GM10248 (cell line): ENCODE data around the gene PAX5.
A peak's percentile ranks its signal among the peaks of the same experiment; 100 is the strongest.

Experiments used
- CTCF ChIA-PET: fragments of 300-600 bp; sonication (Branson Sonifier 250); formaldehyde crosslinking; extraction: SDS; loops from one replicate; lab custom pipeline; 2021; ENCODE audit warnings: antibody characterized with exemption; lab: Yijun Ruan, JAX
- POLR2A ChIA-PET: fragments of 350-650 bp; sonication (Branson Sonifier 250); formaldehyde crosslinking; extraction: SDS; loops from one replicate; lab custom pipeline; 2020; ENCODE audit warnings: antibody characterized with exemption; lab: Yijun Ruan, JAX
- DNase-seq: peaks from one replicate; pipeline ENCODE4 v3.0.0; 2012; ENCODE audit errors: extremely low spot score
- TF ChIP-seq, protein P1 (sequence below): IDR thresholded peaks from 2 replicates; pipeline ENCODE4 v1.5.1; 2012; ENCODE audit warnings: mild to moderate bottlenecking, low read depth; ENCODE audit errors: extremely low read depth, missing control alignments, control extremely low read depth

PAX5 gene

DNA sequence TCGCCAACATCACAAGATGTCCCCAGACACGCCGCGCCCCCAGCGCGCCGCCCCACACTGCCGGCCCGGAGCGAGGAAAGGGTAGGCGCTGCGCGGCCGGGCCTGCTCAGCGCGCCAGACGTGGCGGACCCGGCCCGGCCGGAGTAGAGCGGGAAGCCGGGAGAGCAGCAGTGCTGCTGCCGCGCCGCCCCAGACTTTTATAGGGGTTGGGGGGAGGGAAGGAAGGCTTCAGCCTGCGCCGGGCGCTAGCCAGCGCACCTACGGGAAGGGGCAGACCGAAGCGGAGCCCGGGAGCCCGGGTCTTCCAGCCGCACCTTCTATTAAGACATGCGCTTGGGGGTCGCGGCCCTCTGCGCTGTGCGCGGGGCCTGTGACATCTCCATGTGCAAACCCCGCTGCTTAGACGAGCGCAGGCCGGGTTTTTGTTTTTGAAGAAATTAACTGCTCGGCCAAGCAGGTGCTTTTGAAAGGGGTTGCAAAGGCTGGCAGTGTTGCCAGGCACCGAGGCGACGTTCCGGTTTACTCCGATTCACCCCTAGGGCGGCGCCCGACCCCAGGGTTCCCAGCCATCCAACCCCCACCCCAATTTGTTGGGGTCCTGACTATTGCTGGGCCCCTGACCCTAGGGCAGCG lies 353 bp upstream of the PAX5 start:
- POLR2A ChIA-PET = interaction anchor here (0.7 kb wide), 2 partner anchors 223 to 255 kb away, joined by 7 to 9 read pairs; no protein-coding TSS in a partner anchor
- CTCF ChIA-PET = interaction anchor here (0.7 to 2.3 kb wide), 11 partner anchors 8 to 377 kb away, joined by 3 to 12 read pairs (median 3); no protein-coding TSS in a partner anchor
- TF ChIP-seq, protein P1, sequence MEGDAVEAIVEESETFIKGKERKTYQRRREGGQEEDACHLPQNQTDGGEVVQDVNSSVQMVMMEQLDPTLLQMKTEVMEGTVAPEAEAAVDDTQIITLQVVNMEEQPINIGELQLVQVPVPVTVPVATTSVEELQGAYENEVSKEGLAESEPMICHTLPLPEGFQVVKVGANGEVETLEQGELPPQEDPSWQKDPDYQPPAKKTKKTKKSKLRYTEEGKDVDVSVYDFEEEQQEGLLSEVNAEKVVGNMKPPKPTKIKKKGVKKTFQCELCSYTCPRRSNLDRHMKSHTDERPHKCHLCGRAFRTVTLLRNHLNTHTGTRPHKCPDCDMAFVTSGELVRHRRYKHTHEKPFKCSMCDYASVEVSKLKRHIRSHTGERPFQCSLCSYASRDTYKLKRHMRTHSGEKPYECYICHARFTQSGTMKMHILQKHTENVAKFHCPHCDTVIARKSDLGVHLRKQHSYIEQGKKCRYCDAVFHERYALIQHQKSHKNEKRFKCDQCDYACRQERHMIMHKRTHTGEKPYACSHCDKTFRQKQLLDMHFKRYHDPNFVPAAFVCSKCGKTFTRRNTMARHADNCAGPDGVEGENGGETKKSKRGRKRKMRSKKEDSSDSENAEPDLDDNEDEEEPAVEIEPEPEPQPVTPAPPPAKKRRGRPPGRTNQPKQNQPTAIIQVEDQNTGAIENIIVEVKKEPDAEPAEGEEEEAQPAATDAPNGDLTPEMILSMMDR = peak; percentile 45
- DNase-seq = peak; percentile 75

DNA sequence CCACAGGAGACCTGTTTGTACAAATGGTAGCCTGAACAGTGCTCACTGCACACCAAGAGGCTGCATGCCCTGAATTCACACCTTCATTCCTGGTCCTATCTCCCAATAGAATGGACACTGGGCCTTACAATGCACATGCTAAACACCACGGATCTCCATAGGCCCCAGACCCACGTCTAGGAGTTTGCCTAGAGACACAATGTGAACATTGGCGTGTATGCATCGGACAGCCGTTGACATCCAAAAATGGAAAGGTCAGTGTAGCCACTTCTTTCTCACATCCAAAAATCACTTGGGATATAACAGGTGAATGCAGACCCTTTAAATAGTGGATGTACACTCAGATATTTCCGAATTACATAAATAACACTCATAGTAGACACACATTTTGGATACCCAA lies 927 bp downstream of the PAX5 start:
- POLR2A ChIA-PET = interaction anchor here (0.6 kb wide), 1 partner anchor 77 kb away, joined by 4 read pairs; no protein-coding TSS in a partner anchor
- TF ChIP-seq, protein P1 = no peak
- CTCF ChIA-PET = no interaction called here
- no peak for DNase-seq

DNA sequence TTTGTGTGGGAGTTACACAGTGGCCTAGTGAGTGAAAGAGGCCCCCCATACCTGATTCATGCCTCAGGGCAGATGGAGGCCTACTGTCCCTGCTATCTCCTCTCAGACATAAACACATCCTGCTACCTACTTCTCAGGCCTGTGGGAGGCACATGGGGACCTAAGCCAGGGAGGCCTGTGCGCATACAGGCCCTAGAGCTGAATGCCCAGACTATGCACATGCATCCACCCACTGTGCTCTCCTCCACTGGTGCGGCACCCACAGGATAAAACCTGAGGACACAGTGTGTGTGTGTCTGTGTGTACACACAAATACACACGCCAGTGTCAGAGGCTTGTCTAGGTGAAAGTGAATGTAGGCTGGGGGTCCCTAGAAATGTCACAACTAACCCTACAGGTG lies 1.4 kb downstream of the PAX5 start:
- peak; percentile 33 for DNase-seq
- CTCF ChIA-PET = interaction anchor here (1.5 to 2.0 kb wide), 2 partner anchors 37 to 160 kb away, joined by 6 read pairs; no protein-coding TSS in a partner anchor
- TF ChIP-seq, protein P1 = no peak
- POLR2A ChIA-PET = interaction anchor here (0.6 kb wide), 1 partner anchor 77 kb away, joined by 4 read pairs; no protein-coding TSS in a partner anchor

DNA sequence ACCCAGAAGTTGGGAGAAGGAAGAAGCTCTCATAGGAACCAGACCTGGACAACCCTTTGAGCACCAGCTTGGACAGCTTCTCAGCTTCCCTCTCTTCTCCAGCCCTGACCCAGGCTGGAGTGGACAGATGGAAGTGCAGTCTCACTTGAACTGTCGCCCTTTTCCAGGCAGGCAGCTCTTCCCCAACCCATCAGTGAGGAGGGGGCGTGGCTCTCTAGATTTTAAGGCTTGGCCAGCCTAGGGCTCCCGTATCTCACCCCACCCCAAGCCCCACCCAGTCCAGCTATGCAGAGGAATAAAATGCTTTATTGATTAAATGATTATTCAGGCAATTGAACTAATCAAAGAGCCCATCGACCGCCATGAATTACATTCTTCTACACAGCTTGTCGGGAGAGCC lies 2.2 kb downstream of the PAX5 start:
- no peak for DNase-seq
- ChIA-PET POLR2A (no interaction called here), CTCF (interaction anchor here (1.1 to 2.0 kb wide), 3 partner anchors 34 to 159 kb away, joined by 4 to 6 read pairs (median 6); no protein-coding TSS in a partner anchor)
- TF ChIP-seq, protein P1 = no peak

DNA sequence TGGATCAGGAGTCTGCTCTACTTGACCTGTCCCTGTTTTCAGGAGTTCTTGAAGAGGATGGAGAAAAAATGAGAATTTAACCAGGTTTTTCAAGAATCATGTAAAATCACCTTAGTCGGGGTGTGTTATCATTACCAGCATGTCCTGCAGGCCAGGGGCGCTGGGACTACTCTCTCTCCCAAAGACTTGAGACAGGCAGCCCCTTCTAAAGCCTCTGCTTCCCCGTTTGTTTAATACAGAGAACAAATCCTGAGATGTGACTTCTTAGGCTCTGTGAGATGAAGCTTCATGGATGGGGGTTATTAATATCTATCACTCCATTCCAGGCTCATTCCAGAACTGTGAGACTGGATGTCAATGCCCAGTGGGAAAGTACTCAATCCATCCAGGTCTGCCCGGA lies 3.0 kb downstream of the PAX5 start:
- DNase-seq = no peak
- TF ChIP-seq, protein P1 = no peak
- CTCF ChIA-PET = interaction anchor here (1.1 to 2.0 kb wide), 3 partner anchors 33 to 158 kb away, joined by 4 to 6 read pairs (median 6); no protein-coding TSS in a partner anchor
- POLR2A ChIA-PET = no interaction called here

DNA sequence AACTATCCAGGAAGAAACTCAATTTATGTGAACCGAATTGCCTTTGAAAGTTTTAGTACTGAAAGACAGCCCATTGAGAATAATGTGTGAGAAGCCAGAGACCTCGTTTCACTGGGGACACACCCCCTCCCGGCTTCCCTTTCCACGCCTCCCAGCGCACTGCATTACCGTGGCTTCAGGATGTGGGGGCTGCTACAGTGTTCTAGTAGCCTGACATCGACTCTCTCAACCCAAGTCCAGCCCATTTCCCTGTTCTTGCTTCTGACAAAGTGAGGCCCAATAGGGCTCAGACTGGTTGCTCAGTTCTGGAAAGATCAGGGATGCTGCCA lies 3.5 kb downstream of the PAX5 start:
- POLR2A ChIA-PET = no interaction called here
- DNase-seq = peak; percentile 69
- TF ChIP-seq, protein P1 = no peak
- CTCF ChIA-PET = interaction anchor here (1.7 to 2.5 kb wide), 3 partner anchors 34 to 267 kb away, joined by 4 to 8 read pairs (median 6); no protein-coding TSS in a partner anchor
